Activated gamma-delta T cell (primary cell): ENCODE results near the gene GPR142.
A peak's percentile ranks its signal among the peaks of the same experiment; 100 is the strongest.

Source experiments
- DNase-seq: peaks from one replicate; lab custom pipeline; 2025; lab: John Stamatoyannopoulos, UW

Gene GPR142

DNA sequence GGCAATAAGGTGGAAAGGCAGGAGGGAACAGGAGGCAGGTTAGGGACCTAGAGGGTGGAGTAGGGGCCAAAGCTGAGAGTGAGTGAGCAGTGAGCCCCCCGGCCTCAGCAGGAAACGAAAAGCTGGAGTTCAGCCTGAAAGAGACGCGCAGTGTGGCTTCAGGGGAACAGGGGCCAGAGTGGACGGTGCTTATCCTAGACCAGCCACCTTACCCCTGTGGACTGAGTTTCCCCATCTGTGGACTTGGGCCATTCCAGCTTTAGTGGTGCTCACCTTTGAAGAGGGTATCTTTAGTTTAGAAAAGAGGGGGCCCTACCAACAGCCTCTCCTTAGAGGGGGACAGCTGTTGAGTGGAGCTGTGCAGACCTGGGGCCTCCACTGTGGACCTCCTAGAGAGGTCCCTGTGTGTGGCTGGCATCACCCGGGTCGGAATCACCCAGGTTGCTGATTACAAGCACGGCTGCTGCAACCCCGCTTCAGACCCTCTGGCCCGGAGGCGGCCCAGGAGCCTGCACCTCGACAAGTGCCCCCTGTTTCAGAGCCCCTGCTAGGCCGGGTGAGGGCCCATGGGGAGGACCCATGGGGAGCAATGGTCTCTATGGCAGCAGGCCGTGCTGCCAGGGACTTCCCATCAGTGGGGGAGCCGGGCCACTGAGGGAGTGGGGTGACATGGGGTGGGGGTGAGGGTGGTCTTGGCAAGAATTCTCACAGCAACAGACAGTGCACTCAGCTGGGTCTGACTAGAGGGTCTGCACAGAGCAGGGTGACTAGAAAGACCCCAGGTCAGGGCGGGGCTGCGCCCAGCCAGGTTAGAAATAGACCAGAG is 2.6 kb downstream of the GPR142 start:
- DNase-seq = no peak

DNA sequence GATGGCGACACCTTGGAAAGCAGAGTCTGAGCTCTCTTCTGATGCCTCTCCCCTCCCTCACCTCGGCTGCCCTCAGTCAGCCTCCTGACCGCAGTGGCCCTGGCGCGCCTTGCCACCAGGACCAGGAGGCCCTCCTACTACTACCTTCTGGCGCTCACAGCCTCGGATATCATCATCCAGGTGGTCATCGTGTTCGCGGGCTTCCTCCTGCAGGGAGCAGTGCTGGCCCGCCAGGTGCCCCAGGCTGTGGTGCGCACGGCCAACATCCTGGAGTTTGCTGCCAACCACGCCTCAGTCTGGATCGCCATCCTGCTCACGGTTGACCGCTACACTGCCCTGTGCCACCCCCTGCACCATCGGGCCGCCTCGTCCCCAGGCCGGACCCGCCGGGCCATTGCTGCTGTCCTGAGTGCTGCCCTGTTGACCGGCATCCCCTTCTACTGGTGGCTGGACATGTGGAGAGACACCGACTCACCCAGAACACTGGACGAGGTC is 4.4 kb downstream of the GPR142 start:
- DNase-seq = no peak

DNA sequence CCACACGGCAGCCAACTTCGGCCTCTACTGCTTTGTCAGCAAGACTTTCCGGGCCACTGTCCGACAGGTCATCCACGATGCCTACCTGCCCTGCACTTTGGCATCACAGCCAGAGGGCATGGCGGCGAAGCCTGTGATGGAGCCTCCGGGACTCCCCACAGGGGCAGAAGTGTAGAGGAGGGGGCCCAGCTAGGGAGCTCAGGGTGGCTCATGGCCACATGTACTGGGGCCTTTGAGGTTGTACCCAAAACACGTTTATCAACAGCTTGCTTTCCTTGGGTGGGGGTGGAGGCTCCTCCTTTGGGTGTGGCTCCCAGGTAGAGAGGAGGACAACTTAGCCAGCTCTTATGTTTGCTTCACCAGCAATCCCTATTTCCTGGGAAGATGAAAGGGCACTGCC is 5.1 kb downstream of the GPR142 start:
- DNase-seq = no peak

DNA sequence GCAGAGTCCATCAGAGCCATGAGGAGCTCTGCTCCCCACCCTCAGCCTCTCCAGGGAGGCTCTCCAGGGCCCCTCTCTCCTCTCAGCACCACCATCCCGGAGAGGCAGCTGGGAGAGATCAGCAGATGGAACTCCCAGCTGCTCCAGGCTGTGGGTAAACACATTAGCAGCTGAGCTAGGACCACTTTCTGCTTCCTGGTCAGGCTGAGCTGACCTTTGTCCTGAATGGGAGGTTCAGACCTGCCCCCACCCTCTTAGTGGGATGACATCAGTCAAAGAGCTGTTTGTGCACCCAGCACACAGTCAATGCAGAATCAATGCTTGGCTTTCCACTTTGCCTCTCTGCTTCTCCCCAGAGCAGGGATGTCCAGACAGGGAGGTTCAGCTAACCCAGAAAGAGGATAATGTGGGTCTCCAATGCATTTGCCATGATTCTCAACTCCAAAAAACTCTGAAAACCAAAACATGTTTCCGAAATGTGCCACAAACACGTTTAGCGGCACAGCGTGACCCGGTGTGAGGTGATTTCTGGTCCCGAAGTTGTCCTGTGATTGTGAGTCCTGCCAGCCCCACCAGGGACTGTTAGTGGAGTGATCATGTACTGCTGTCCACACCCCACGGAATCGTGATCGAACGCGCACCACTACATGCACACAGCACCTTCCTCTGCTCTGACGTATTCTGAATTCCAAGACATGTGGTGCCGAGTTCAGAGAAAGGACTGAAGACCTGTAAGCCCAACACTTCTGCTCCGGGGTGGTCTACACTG is 6.7 kb downstream of the GPR142 start:
- DNase-seq = no peak

DNA sequence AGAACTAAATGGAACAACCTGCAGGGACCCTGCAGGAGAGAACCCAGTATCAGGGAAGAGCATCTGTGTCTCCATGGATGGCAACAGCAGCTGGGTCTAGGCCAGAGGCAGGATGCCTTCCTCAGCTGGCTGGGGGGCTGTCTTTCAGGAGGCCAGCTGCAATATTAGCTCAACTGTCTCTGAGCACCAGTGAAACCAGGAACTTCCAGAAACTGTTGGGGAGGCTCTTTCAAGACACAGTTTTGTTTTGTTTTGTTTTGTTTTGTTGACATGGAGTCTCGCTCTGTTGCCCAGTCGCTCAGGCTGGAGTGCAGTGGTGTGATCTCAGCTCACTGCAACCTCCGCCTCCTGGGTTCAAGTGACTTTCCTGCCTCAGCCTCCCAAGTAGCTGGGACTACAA is 7.6 kb downstream of the GPR142 start:
- DNase-seq = no peak

DNA sequence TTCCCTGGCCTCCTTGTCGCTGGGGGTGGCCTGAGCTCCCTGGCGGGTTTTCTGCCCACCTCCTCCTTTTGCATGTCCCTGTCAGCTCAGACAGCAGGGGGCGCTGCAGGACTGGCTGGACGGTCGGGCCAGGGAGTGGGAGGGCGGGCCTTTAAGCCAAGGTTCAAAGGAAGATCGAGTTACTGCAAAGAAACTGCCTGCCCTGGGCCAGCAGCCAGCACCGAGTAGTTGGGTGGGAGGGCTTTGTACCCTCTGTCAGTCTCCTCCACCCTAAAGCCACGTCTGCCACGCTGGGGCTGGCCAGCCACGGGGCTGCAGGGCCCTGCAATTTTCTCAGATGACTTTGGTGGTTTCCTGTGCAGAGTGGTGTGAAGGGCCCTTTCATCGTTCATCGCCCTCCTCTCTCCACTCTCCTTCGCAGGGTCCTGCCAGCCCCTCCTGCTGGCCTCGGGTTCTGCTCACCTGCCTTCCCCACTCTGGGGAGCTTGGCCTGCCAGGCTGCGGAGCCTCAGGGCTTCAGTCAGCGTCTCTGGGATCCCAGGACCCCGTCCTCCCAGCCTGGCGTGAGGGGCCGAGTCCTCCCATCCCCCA is 12.3 kb downstream of the GPR142 start:
- peak; percentile 55 for DNase-seq

DNA sequence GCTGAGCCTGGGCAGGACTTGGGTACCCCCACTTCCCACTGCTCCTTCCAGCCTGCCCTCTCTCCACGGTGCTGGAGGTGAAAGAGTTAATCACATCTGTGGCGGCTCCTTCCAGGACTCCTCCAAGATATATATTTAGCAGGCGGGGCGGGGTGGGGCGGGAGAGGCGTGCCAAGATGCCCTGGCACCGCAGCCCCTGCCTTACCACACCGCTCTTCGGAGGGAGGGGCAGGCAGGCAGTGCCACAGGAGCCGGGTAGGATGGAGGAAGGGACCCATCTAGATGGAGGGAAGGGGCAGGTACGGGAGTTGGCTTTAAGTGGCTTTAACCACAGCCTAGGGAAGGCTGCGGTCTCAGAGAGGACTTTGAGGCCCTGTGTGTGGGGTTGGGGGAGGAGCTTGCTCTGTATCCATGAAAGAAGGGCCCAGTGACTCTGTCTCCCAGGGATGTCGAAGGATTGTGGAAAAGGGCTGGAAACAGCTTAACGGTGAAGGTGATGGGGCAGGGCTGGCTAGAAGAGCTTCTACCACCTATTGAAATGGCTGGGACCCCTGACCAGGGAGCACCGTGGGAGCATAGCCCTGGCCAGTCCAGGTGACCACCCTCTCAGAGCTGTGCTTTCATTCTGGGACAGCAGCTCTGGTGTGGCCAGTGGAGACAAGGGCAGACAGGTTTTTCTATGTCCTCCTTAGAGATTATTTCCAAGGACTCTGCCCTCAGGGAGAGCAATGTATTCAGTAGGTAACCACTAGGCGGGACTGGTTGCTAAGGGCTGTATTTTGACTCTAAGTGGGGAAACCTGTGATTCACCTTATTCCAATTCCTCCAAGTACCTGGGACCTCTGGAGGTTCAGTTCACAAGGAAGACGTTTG is 13.0 kb downstream of the GPR142 start:
- DNase-seq = no peak

DNA sequence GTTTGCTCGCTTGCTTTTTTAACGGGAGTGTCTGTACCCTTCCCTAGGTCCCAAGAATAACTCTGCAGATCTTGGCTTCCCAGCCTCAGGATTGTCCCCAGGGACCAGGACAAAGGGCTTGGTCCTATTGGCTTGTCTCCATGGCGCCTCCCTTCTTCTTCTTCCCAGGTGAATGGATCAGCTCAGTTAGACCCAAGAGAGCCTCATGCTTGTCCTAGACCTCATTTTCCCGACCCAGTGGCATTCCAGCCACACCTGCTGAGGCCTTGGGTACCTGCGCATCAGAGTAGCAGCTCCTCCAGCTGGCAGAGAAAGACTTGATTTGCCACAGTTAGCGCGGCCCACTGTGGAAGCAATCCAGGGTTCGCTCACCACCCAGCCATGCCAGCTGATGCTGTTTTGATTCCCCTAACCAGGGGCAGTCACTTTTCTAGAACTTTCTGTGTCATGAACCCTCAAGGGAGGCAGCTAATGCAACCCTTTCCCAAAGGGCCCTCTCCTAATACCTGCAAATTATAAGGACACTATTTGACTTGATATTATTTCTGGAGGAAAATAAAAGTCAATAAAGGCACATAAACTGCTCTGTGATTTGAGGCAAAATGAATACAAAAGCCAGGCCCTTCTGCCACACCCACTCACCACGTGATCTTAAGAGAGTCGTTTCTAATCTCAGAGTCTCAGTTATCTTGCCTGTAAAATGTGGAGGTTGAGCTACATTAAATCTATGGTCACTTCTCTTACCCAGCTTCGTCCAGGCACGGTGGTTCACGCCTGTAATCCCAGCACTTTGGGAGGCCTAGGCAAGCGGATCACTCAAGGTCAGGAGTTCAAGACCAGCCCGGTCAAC is 13.9 kb downstream of the GPR142 start:
- no peak for DNase-seq

DNA sequence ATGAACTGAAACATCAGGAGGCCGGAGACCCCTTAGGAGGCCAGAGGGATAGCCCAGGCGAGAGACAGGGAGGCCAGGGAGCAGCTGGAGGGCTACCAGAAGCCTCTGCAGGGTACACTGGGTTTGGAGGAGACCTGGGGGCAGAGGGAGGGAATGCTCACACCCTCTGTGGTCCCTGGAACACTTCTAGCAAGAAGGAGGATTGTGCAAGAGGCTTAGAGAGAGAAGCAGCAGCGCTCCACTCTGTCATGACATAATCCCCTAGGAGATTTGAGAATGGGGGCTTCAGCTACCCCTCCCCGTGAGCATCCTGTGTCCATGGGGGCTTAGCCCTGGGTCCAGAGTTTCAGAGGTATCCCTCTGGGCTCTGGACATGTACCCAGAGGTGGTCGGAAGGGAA is 15.8 kb downstream of the GPR142 start:
- DNase-seq = no peak

DNA sequence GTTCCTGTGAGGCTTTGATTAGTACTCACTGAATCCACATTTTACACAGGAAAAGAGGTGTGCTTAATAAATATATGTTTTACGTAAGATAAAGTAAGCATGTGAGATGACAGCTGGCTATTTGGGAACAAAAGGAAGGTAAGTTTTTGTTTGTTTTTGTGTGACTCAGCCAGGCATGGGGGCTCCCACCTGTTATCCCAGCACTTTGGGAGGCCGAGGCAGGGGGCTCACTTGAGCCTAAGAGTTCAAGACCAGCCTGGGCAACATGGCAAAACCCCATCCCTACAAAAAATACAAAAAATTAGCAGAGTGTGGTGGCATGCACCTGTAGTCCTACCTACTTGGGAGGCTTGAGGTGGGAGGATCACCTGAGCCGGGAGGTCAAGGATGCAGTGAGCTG is 17.9 kb downstream of the GPR142 start:
- no peak for DNase-seq

DNA sequence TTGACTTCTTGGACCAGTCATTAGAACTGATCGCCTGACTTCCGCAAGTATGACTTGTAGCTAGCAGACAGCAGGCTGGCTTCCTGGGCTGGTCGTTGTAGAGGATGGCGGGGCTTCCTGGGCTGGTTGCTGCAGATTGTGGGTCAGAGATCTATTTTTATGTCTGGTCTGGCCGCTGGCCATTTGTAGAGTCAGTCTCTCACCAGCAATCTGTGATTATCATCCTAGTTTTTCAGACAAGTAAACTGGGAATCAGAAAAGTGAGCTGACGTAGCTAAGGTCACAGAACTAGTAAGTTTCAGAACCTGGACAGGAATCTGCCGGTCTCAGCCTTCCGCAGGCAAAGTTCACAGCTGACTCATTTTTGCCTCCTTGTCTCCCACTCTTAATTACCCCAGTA is 19.1 kb downstream of the GPR142 start:
- DNase-seq = no peak

DNA sequence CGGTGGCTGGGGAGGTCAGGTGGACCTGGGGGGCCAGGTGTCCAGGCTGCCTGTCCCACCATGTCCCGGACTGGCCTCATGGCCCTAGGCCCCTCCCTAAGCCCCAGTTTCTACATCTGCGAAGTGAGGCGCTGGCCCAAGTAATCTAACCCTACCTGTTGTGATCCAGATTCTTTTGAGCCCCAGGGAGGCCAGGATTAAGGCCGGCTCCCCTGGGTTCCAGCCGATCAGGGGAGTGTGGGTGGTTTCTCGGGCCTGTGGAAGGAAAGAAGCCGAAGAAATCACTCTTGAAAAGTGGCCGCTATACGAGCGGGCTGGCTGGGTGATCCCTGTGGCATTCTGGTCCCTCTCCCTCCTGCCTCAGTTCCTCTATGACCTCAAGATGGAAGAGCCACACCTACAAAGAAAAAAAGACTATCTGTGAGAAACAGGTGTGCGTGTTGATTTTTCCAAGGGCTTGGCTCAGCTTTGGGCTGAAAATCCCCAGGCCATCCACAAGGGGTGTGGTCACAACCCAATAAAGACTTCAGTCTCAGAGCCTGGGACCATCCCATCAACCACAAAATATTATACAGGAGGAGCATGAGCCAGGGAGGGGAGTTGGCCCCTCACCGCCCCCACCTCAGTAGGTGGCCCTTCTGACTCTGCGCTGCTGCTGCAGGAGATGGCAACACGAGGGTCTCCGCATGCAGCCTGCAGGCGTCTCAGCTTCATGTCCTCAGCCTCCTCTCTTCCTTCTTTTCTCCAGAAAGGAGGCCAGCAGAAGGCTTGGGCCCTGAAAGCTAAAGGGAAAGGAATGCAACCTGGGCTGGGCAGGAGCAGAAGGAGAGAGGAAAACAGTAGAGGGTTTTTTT is 20.3 kb downstream of the GPR142 start:
- DNase-seq = no peak

DNA sequence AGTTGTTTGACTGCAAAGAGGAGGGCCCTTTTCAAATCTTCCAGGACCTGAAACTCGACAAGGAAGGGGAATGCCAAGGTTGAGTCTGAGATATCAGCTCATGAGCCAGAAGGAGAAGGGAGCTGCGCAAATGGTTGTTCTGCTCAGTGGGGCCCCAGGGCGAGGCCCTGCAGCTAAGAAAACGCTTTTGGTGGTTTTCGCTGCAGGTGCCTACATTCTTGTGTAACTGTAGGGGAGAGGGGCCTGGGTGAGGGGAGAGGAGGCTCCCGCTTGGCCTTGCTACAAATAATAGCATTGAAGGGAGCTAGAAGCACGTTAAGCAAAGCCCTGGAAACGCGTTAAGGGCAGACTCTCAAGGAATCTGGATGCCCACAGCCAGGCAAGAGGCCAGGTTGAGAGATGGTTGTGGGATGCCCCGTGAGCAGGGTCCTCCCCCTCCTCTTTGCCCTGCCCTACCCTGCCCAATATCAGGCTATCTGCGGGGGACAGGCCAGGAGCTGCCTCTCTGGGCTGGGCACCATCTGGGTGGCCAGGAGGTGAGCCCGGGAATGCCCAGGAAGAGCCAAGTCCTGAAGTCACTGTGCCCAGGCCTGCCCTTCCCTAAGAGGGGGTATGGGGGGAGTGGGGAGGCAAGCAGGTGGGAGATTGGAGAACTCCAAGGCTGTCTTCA is 21.9 kb downstream of the GPR142 start:
- no peak for DNase-seq

DNA sequence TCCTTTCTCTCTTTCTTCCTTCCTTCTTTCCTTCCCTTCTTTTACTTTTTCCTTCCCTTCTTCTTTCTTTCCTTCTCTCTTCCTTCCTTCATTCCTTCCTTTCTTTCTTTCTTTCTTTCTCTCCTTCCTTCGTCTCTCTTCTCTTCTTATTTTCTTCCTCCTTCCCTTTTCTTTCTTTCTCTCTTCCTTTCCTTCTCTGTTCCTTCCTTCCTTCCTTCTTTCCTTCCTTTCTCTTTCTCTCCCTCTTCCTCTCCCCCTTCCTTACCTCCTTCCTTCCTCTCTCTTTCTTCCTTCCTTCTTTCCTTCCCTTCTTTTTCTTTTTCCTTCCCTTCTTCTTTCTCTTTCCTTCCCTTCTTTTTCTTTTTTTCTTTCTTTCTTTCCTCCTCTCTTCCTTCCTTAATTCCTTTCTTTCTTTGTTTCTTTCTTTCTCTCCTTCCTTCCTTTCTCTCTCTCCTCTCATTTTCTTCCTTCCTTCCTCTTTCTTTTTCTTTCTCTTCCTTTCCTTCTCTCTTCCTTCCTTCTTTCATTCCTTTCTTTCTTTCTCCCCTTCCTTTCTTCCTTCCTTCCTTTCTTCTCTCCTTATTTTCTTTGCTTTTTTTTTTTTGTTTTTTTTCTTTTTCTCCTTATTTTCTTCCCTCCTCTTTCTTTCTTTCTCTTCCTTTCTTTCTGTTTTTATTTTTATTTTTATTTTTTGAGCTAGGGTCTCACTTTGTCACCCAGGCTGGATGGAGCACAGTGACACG is 22.8 kb downstream of the GPR142 start:
- DNase-seq = no peak

DNA sequence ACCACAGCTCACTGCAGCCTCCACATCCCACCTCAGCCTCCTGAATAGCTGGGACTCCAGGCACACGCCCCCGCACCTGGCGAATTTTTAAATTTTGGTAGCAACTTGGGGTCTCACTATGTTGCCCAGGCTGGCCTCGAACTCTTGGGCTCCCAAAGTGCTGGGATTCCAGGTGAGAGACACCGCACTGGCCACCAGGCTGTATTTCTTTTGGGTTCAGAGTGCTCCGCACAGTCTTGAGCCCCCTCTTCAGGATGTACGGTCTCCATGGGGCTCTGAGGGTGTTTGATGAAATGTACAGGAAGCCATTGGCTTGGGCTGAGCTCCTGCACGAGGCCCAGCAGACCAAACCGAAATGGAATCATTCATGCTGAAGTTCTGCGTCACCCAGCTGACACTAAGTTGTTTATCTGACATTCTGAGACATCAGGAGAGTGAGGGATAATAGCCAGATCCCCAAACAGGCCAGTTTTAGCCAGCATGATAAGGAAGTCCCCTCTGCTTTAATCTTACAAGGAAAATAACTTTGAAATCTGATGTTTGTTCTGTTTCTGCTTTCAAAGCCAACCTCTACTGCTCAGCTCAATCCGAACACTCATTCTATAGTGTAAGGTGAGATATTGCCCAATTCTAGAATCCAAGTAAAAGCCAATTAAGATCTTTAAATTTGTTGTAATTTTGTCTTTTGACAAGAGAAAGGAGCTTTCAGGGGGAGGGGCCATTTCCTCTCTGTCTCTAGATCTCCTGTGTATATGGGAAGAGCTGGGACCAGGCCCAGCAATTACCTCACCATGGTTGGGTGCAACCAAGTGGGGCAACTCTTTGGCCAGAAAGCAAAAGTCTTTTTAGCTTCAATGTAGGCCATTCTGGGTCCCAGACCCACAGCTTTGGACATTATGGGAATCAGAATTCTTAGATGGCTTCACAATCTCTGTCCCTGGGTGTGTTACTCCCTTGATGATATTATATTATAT is 23.7 kb downstream of the GPR142 start:
- no peak for DNase-seq

DNA sequence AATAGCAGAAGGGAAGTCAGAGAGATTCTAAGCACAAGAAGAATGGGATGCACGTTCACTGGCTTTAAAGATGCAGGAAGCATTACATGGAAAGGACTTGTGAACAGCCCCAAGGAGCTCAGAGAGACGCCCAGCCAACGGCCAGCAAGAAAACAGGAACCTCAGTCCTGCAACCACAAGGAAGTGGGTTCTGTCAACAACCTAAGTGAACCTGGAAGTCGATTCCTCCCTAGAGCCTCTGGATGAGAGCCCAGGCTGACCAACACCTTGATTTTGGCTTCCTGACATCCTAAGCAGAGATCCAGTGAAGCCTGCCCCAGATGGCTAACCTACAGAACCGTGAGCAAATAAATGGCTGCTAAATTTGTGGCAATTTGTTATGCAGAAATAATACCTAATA is 24.5 kb downstream of the GPR142 start:
- DNase-seq = no peak

DNA sequence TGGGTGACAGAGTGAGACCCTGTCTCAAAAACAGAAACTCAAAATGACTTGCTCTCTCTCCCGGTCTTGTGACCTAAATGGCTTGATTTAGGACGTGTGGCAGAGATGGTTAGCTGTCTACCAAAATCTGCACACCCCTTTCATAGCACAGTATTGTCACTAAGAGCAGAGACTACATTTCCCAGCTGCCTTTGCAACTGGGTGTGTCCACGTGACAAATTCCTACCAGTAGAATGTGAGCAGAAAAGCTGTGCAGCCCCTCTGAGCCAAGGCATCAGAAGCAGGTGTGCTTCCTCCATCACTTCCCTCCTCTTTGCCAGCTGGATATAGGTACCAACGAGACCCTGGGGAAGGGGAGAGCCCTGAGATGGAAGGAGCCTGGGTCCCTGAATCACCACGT is 25.5 kb downstream of the GPR142 start:
- DNase-seq = no peak
